ENCODE data around the gene SLCO2B1. TPM values are rescaled to one million over a fixed set of nuclear protein-coding genes. Genes with fewer than 3 reads are reported as not detected.
A peak's percentile ranks its signal among the peaks of the same experiment; 100 is the strongest.

SLCO2B1 gene
- total and polyA plus RNA-seq, 2 donors from 2014 or later: 8.9 to 117 TPM

DNA sequence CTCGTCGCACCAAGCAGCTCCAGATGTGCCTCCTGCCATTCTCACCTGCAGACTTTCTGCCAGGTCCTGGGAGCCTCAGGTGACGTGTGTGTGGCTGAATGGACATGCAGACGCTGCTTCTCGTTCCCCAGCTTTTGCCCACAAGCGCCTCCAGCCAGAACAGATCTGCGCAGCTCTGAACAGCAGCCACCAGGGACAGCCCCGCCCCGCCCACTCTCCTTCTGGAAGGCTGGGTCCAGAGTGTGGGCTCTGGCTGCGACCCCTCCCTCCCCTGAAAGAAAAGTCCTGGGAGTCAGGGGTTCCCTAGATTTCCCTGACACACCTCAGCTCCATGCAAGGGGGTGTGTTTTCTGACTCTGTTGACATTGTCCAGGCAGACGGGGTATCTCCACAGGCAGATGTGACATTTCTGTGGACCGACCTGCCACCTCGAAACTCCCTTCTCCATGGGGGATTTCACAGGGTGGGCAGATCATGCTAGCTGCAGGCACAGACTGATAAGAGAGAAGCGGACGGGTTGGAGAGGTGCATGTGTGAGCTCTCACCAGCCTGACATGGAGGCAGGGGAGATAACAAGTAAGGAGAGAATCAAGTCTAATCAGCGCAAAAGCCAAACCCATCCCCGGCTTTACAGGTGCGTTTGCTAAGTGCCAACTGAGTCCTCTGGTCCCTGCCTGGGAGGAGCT is 19.8 kb downstream of the SLCO2B1 start:
- FAIRE-seq (no peak), DNase-seq (no peak)
- Histone ChIP-seq H3K36me3 (ENCODE audit: control insufficient read depth in 2 of 3, insufficient read depth in 3 of 3, low read length in 3 of 3) (peaks cover 0 to 8% (median 0%) of the 10 kb centered on the region in 3 donors), H3K9me3 (ENCODE audit: control insufficient read depth in 2 of 3, insufficient read depth in 1 of 3, low read length in 3 of 3) (no peaks in the 10 kb centered on the region), H3K4me1 (ENCODE audit: control insufficient read depth in 2 of 3, insufficient read depth in 2 of 3, low read depth in 1 of 3, low read length in 3 of 3) (peaks cover 0 to 15% (median 7%) of the 10 kb centered on the region in 3 donors), H3K27ac (ENCODE audit: low read depth in 2 of 2, low read length in 2 of 2) (no peak overlapping the region), H3K4me3 (ENCODE audit: low read length in 3 of 3) (no peak overlapping the region), H3K9ac (ENCODE audit: low read length in 3 of 3) (no peak overlapping the region), H3K27me3 (ENCODE audit: control insufficient read depth, insufficient read depth, low read length) (no peaks in the 10 kb centered on the region)
- intact Hi-C loops (cut with DNase I): no loop called here
- TF ChIP-seq CTCF (IDR thresholded peaks at IDR 0.05; ENCODE audit: borderline replicate concordance, extremely low read depth, insufficient read depth): no peak

DNA sequence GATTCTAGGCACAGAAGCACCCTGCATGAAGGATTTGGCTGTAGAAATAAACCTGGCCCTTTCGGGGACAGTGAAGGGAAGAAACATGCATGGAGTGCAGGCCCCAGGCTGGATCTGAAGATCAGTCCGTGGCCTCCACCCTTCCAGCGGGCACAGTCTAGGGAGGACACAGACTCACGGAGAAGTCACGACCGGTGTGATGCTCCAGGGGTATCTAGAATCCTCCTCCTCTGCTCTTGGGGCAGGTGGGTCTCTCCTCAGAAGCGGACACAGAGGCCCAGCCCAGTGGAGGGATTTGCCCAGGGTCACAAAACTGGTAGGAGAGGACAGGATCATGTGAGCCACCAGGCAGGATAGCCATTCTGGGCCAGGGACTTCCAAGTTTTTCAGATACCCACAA is 22.4 kb downstream of the SLCO2B1 start:
- no peak for FAIRE-seq
- peaks cover 0 to 11% (median 6%) of the 10 kb centered on the region in 3 donors for H3K4me1 ChIP-seq (ENCODE audit: control insufficient read depth in 2 of 3, insufficient read depth in 2 of 3, low read depth in 1 of 3, low read length in 3 of 3)
- H3K27ac ChIP-seq (ENCODE audit: low read depth in 2 of 2, low read length in 2 of 2): no peak overlapping the region
- no peaks in the 10 kb centered on the region for H3K27me3 ChIP-seq (ENCODE audit: control insufficient read depth, insufficient read depth, low read length)
- intact Hi-C loops (cut with DNase I): no loop called here
- no peak for TF ChIP-seq CTCF (IDR thresholded peaks at IDR 0.05; ENCODE audit: borderline replicate concordance, extremely low read depth, insufficient read depth)
- peaks cover 0 to 6% (median 0%) of the 10 kb centered on the region in 3 donors for H3K36me3 ChIP-seq (ENCODE audit: control insufficient read depth in 2 of 3, insufficient read depth in 3 of 3, low read length in 3 of 3)
- H3K9ac ChIP-seq (ENCODE audit: low read length in 3 of 3): no peak overlapping the region
- H3K4me3 ChIP-seq (ENCODE audit: low read length in 3 of 3): no peak overlapping the region
- H3K9me3 ChIP-seq (ENCODE audit: control insufficient read depth in 2 of 3, insufficient read depth in 1 of 3, low read length in 3 of 3): no peaks in the 10 kb centered on the region
- no peak for DNase-seq

GRCh38 chr11:75174781-75175370 is 24.0 kb downstream of the SLCO2B1 start:
- TF ChIP-seq CTCF (IDR thresholded peaks at IDR 0.05; ENCODE audit: borderline replicate concordance, extremely low read depth, insufficient read depth): no peak
- H3K4me1 ChIP-seq (ENCODE audit: control insufficient read depth in 2 of 3, insufficient read depth in 2 of 3, low read depth in 1 of 3, low read length in 3 of 3): peaks cover 0 to 4% (median 0%) of the 10 kb centered on the region in 3 donors
- H3K9ac ChIP-seq (ENCODE audit: low read length in 3 of 3): no peak overlapping the region
- H3K9me3 ChIP-seq (ENCODE audit: control insufficient read depth in 2 of 3, insufficient read depth in 1 of 3, low read length in 3 of 3): peaks cover 0 to 4% (median 0%) of the 10 kb centered on the region in 3 donors
- no peak for FAIRE-seq
- no peak overlapping the region for H3K4me3 ChIP-seq (ENCODE audit: low read length in 3 of 3)
- DNase-seq: peak in 4 of 5 donors; percentile 42 to 81 (median 58)
- H3K36me3 ChIP-seq (ENCODE audit: control insufficient read depth in 2 of 3, insufficient read depth in 3 of 3, low read length in 3 of 3): peaks cover 0 to under 1% (median 0%) of the 10 kb centered on the region in 3 donors
- H3K27ac ChIP-seq (ENCODE audit: low read depth in 2 of 2, low read length in 2 of 2): peak overlapping the region; percentile 35 to 65
- intact Hi-C loops (cut with DNase I): no loop called here
- H3K27me3 ChIP-seq (ENCODE audit: control insufficient read depth, insufficient read depth, low read length): no peaks in the 10 kb centered on the region
